SK-N-SH (cell line): Measurements from ENCODE around the gene BPIFB1. TPM values are rescaled to one million over a fixed set of nuclear protein-coding genes. Genes with fewer than 3 reads are reported as not detected.

Experiments
- CTCF ChIA-PET: fragments of 300-600, 350-600 bp; formaldehyde crosslinking; extraction: SDS; loops from one replicate; lab custom pipeline; 2021; lab: Yijun Ruan, JAX
- POLR2A ChIA-PET: fragments of 350-600 bp; sonication (Branson Sonifier 250); formaldehyde crosslinking; extraction: SDS; loops from one replicate; lab custom pipeline; 2020; ENCODE audit warnings: antibody characterized with exemption, inconsistent platforms; lab: Yijun Ruan, JAX
- DNase-seq: peaks from one replicate; pipeline ENCODE4 v3.0.0; 2012
- H2AFZ ChIP-seq: fragments of 200-600 bp; sonication (generic); 2 replicates; pipeline ENCODE4 v1.8.1; 2016; ENCODE audit warnings: antibody characterized with exemption, mild to moderate bottlenecking, low read depth
- H3F3A ChIP-seq: fragments of 200-600 bp; sonication (generic); replicated peaks from 2 replicates; pipeline ENCODE3; 2016; ENCODE audit warnings: antibody characterized with exemption, mild to moderate bottlenecking; ENCODE audit not compliant: insufficient read depth
- H3K27ac ChIP-seq, 2 experiments: fragments of 200-500 bp in 1 of 2; fragments of 200-600 bp in 1 of 2; sonication (Bioruptor generic) in 1 of 2; sonication (generic), shearing (Covaris generic) in 1 of 2; 2 replicates each; pipeline versions ENCODE4 v1.5.1 to v1.6.1; 2014 to 2016; ENCODE audit warnings: low read depth in 2 of 2, inconsistent platforms in 1 of 2, low read length in 1 of 2, mild to moderate bottlenecking in 1 of 2, mixed read lengths in 1 of 2
- H3K27me3 ChIP-seq: fragments of 200-600 bp; sonication (generic), shearing (Covaris generic); 2 replicates; pipeline ENCODE4 v1.6.1; 2016; ENCODE audit warnings: mixed run types; ENCODE audit not compliant: insufficient read depth
- H3K36me3 ChIP-seq, 2 experiments: fragments of 200-500 bp in 1 of 2; fragments of 200-600 bp in 1 of 2; sonication (Bioruptor generic) in 1 of 2; sonication (generic) in 1 of 2; replicated peaks in 1 of 2; 2 replicates each; pipeline versions ENCODE3 to v1.5.1; 2014 to 2016; ENCODE audit warnings: low read length in 1 of 2, mild to moderate bottlenecking in 1 of 2; ENCODE audit not compliant: insufficient read depth in 2 of 2, control insufficient read depth in 1 of 2
- H3K4me1 ChIP-seq, 2 experiments: fragments of 200-500 bp in 1 of 2; fragments of 200-600 bp in 1 of 2; sonication (Bioruptor generic) in 1 of 2; sonication (generic), shearing (Covaris generic) in 1 of 2; 2 replicates each; pipeline versions ENCODE4 v1.5.1 to v1.6.1; 2014 to 2016; ENCODE audit warnings: low read depth in 1 of 2, low read length in 1 of 2, mixed run types in 1 of 2; ENCODE audit not compliant: insufficient read depth in 2 of 2, control insufficient read depth in 1 of 2
- H3K4me2 ChIP-seq: fragments of 200-600 bp; sonication (generic), shearing (Covaris generic); 2 replicates; pipeline ENCODE4 v1.6.1; 2017; ENCODE audit warnings: mixed run types
- H3K4me3 ChIP-seq, 2 experiments: fragments of 200-500 bp in 1 of 2; fragments of 200-600 bp in 1 of 2; sonication (Bioruptor generic) in 1 of 2; sonication (generic), shearing (Covaris generic) in 1 of 2; 2 replicates each; pipeline versions ENCODE4 v1.5.1 to v1.8.1; 2014 to 2016; ENCODE audit warnings: low read depth in 2 of 2, inconsistent platforms in 1 of 2, low read length in 1 of 2, mild to moderate bottlenecking in 1 of 2, mixed read lengths in 1 of 2, moderate library complexity in 1 of 2
- H3K79me2 ChIP-seq: fragments of 200-600 bp; sonication (generic); 2 replicates; pipeline ENCODE4 v1.8.1; 2017; ENCODE audit warnings: mild to moderate bottlenecking; ENCODE audit not compliant: insufficient read depth
- H3K9ac ChIP-seq: fragments of 200-600 bp; sonication (generic); 2 replicates; pipeline ENCODE4 v1.6.1; 2017; ENCODE audit warnings: mixed run types
- H3K9me2 ChIP-seq: fragments of 200-600 bp; sonication (generic); 2 replicates; pipeline ENCODE4 v1.6.1; 2017; ENCODE audit warnings: mixed run types
- H3K9me3 ChIP-seq: fragments of 200-600 bp; sonication (generic); 2 replicates; pipeline ENCODE4 v1.6.1; 2017; ENCODE audit warnings: mixed run types, mild to moderate bottlenecking, moderate library complexity
- H4K20me1 ChIP-seq: fragments of 200-600 bp; sonication (generic); 2 replicates; pipeline ENCODE4 v1.6.1; 2017; ENCODE audit warnings: mild to moderate bottlenecking, mixed run types; ENCODE audit not compliant: insufficient read depth
- ELF1 ChIP-seq: IDR thresholded peaks from 2 replicates; pipeline ENCODE4 v1.4.0; 2012
- EP300 ChIP-seq, 2 experiments: IDR thresholded peaks; 2 replicates each; pipeline versions ENCODE4 v1.4.0 to v1.6.1; 2012; ENCODE audit warnings: borderline replicate concordance in 1 of 2, low read depth in 1 of 2, low read length in 1 of 2
- FOSL2 ChIP-seq: IDR thresholded peaks from 2 replicates; pipeline ENCODE4 v1.4.0; 2012; ENCODE audit warnings: low read depth, mild to moderate bottlenecking, moderate library complexity, borderline replicate concordance
- FOXJ3 ChIP-seq: sonication (generic); formaldehyde crosslinking; IDR thresholded peaks from 2 replicates; pipeline ENCODE4 v1.5.1; 2020; ENCODE audit warnings: mild to moderate bottlenecking, missing genetic modification reagents
- JUND ChIP-seq: IDR thresholded peaks from 2 replicates; pipeline ENCODE4 v1.4.0; 2012
- MEF2A ChIP-seq: IDR thresholded peaks from 2 replicates; pipeline ENCODE4 v1.4.0; 2012; ENCODE audit warnings: low read depth, borderline replicate concordance
- NRF1 ChIP-seq: IDR thresholded peaks from 2 replicates; pipeline ENCODE4 v1.6.1; 2012; ENCODE audit warnings: low read depth, mild to moderate bottlenecking, low read length
- REST ChIP-seq: IDR thresholded peaks from 2 replicates; pipeline ENCODE4 v1.6.1; 2012; ENCODE audit warnings: mild to moderate bottlenecking, low read depth, low read length, moderate library complexity
- RFX5 ChIP-seq: IDR thresholded peaks from 2 replicates; pipeline ENCODE4 v1.6.1; 2012; ENCODE audit warnings: mild to moderate bottlenecking, improper control_type of control experiment, low read length
- RXRA ChIP-seq: IDR thresholded peaks from 2 replicates; pipeline ENCODE4 v1.4.0; 2012; ENCODE audit warnings: low read depth, mild to moderate bottlenecking, borderline replicate concordance
- SMC3 ChIP-seq: IDR thresholded peaks from 2 replicates; pipeline ENCODE4 v1.6.1; 2012; ENCODE audit warnings: low read depth, low read length, improper control_type of control experiment
- TCF12 ChIP-seq: IDR thresholded peaks from 2 replicates; pipeline ENCODE4 v1.4.0; 2012
- whole genome bisulfite sequencing: methylation state at CpG from one replicate; pipeline ENCODE4 v1.1.6; 2017; ENCODE audit warnings: low lambda C conversion rate; 5-methylcytosine and 5-hydroxymethylcytosine counted together
- polyA plus RNA-seq, 3 experiments: library from polyadenylated mRNA; depleted of rRNA; stranded (reverse); fragments of >200 nt; gene quantifications; 2 replicates each; pipeline ENCODE4 v1.2.3, GENCODE V29; 2012
- TF ChIP-seq, protein P1 (sequence below): IDR thresholded peaks from 2 replicates; pipeline ENCODE4 v1.4.0; 2012; ENCODE audit warnings: low read depth
- TF ChIP-seq, protein P2 (sequence below): IDR thresholded peaks from 2 replicates; pipeline ENCODE4 v1.4.0; 2012; ENCODE audit warnings: low read depth, borderline replicate concordance

Gene BPIFB1
- polyA plus RNA-seq, 1 of the 3 experiments (the other 2 are of a cell fraction), result not detected

GRCh38 chr20:33291416-33291815, 8.4 kb downstream of the BPIFB1 start:
- no peak overlapping the region for H3K4me3 ChIP-seq
- no peak for TF ChIP-seq RXRA
- TF ChIP-seq ELF1, result no peak
- TF ChIP-seq, protein P1, sequence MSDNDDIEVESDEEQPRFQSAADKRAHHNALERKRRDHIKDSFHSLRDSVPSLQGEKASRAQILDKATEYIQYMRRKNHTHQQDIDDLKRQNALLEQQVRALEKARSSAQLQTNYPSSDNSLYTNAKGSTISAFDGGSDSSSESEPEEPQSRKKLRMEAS, result no peak
- TF ChIP-seq TCF12, result no peak
- no peak for TF ChIP-seq NRF1
- no peak for TF ChIP-seq RFX5
- TF ChIP-seq, protein P2, sequence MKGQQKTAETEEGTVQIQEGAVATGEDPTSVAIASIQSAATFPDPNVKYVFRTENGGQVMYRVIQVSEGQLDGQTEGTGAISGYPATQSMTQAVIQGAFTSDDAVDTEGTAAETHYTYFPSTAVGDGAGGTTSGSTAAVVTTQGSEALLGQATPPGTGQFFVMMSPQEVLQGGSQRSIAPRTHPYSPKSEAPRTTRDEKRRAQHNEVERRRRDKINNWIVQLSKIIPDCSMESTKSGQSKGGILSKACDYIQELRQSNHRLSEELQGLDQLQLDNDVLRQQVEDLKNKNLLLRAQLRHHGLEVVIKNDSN, result no peak
- TF ChIP-seq SMC3, result no peak
- no peak for TF ChIP-seq REST
- no peak for TF ChIP-seq FOSL2
- no peak for TF ChIP-seq EP300 (IDR thresholded peaks at IDR 0.05; ENCODE audit: borderline replicate concordance in 1 of 2, low read depth in 1 of 2, low read length in 1 of 2)
- TF ChIP-seq JUND, result no peak
- no peak for TF ChIP-seq MEF2A
- TF ChIP-seq FOXJ3, result no peak
- no peaks in the 10 kb centered on the region for H3F3A ChIP-seq
- ChIA-PET POLR2A (no interaction called here), CTCF (interaction anchor here (0.6 to 2.7 kb wide), 14 partner anchors 9 to 502 kb away, joined by 3 to 9 read pairs (median 3); no protein-coding TSS in a partner anchor)
- no peaks in the 10 kb centered on the region for H3K9me2 ChIP-seq
- no peak overlapping the region for H3K27ac ChIP-seq
- no peak overlapping the region for H2AFZ ChIP-seq
- H3K79me2 ChIP-seq, result no peaks in the 10 kb centered on the region
- peaks cover 20% of the 10 kb centered on the region; the same call in 1 of the 2 replicates for H3K27me3 ChIP-seq
- no peaks in the 10 kb centered on the region for H3K36me3 ChIP-seq
- no peaks in the 10 kb centered on the region for H4K20me1 ChIP-seq
- DNase-seq, result no peak
- 30% methylated on average over 4 of the region's 8 CpGs for WGBS
- H3K9ac ChIP-seq, result no peak overlapping the region
- no peaks in the 10 kb centered on the region for H3K4me1 ChIP-seq
- no peaks in the 10 kb centered on the region for H3K9me3 ChIP-seq
- no peak overlapping the region for H3K4me2 ChIP-seq
